IPS-NIHi7 (cell line): ENCODE measurements around the gene PSMA5.
"Not testable (repeated sequence)": the region's sequence is repeated elsewhere in the genome, so short reads cannot be mapped to it uniquely, and the experiment has no call there.

Experiments used
- DNase-seq: peaks from one replicate; pipeline ENCODE4 v3.0.0; 2012; ENCODE audit warnings: mixed read lengths; ENCODE audit errors: extremely low spot score

PSMA5 gene

GRCh38 chr1:109426281-109427170, at the start of gene PSMA5:
TSS of gene PSMA5 (minus strand) at chr1:109426448. CDS start at chr1:109426330, 118 bp downstream.
- peak; percentile 97 for DNase-seq

GRCh38 chr1:109475261-109475660, 49.0 kb upstream of the PSMA5 start:
- DNase-seq: no peak

GRCh38 chr1:109474697-109475096, 48.4 kb upstream of the PSMA5 start:
- DNase-seq: no peak

- DNase-seq: not testable (repeated sequence)
Observed at GRCh38 chr1:109473284-109474057, 47.2 kb upstream of the PSMA5 start.

- no peak for DNase-seq
Observed at GRCh38 chr1:109472779-109473178, 46.5 kb upstream of the PSMA5 start.

GRCh38 chr1:109470245-109470644, 44.0 kb upstream of the PSMA5 start:
- DNase-seq: no peak

- no peak for DNase-seq
Observed at GRCh38 chr1:109468903-109469302, 42.7 kb upstream of the PSMA5 start.

GRCh38 chr1:109468061-109468460, 41.8 kb upstream of the PSMA5 start:
- no peak for DNase-seq

GRCh38 chr1:109467301-109467777, 41.1 kb upstream of the PSMA5 start:
- DNase-seq: peak; percentile 36

- peak; percentile 71 for DNase-seq
Observed at GRCh38 chr1:109466452-109467300, 40.4 kb upstream of the PSMA5 start, which contains the start of gene SYPL2. TSS of gene SYPL2 (plus strand) at chr1:109466546. CDS start at chr1:109466844, 298 bp downstream.

- no peak for DNase-seq
Observed at GRCh38 chr1:109466125-109466451, 39.8 kb upstream of the PSMA5 start.

GRCh38 chr1:109457819-109458218, 31.6 kb upstream of the PSMA5 start:
- DNase-seq: no peak

GRCh38 chr1:109454497-109455133, 28.4 kb upstream of the PSMA5 start:
- DNase-seq: no peak

- DNase-seq: no peak
Observed at GRCh38 chr1:109447524-109447923, 21.3 kb upstream of the PSMA5 start.

GRCh38 chr1:109445949-109446695, 19.9 kb upstream of the PSMA5 start:
- not testable (repeated sequence) for DNase-seq

- DNase-seq: no peak
Observed at GRCh38 chr1:109444346-109444745, 18.1 kb upstream of the PSMA5 start.

GRCh38 chr1:109443476-109443875, 17.2 kb upstream of the PSMA5 start:
- DNase-seq: no peak

- no peak for DNase-seq
Observed at GRCh38 chr1:109441069-109441468, 14.8 kb upstream of the PSMA5 start.

GRCh38 chr1:109438798-109439297, 12.6 kb upstream of the PSMA5 start:
- DNase-seq: no peak

- no peak for DNase-seq
Observed at GRCh38 chr1:109434484-109434883, 8.2 kb upstream of the PSMA5 start.
